DOHH2 (cell line): ENCODE data around the gene IMP3.
"Not testable (repeated sequence)": the region's sequence is repeated elsewhere in the genome, so short reads cannot be mapped to it uniquely, and the experiment has no call there.

ENCODE experiments used
- H3F3A ChIP-seq: fragments of 200-600 bp; sonication (generic), shearing (Covaris generic); 2 replicates; pipeline ENCODE4 v1.6.0; 2016; ENCODE audit warnings: antibody characterized with exemption, mild to moderate bottlenecking; ENCODE audit not compliant: control insufficient read depth, insufficient read depth
- H3K27ac ChIP-seq: fragments of 200-600 bp; sonication (generic); 2 replicates; pipeline ENCODE4 v1.5.1; 2014; ENCODE audit warnings: low read depth, mild to moderate bottlenecking, low read length, moderate library complexity
- H3K27me3 ChIP-seq: fragments of 200-600 bp; sonication (generic); 2 replicates; pipeline ENCODE4 v1.6.1; 2014; ENCODE audit warnings: mild to moderate bottlenecking, low read length, mixed read lengths; ENCODE audit not compliant: control insufficient read depth
- H3K36me3 ChIP-seq: fragments of 200-600 bp; sonication (generic); 2 replicates; pipeline ENCODE4 v1.6.1; 2014; ENCODE audit warnings: mild to moderate bottlenecking, low read length, moderate library complexity, mixed read lengths; ENCODE audit not compliant: control insufficient read depth
- H3K4me1 ChIP-seq: fragments of 200-600 bp; sonication (generic); 2 replicates; pipeline ENCODE4 v1.6.1; 2014; ENCODE audit warnings: mild to moderate bottlenecking, low read length, mixed read lengths; ENCODE audit not compliant: control insufficient read depth
- H3K4me2 ChIP-seq: fragments of 200-600 bp; sonication (generic); 2 replicates; pipeline ENCODE4 v1.6.0; 2014; ENCODE audit warnings: mild to moderate bottlenecking, low read length, moderate library complexity
- H3K4me3 ChIP-seq: fragments of 200-600 bp; sonication (generic); 2 replicates; pipeline ENCODE4 v1.5.1; 2014; ENCODE audit warnings: mild to moderate bottlenecking, low read length, mixed read lengths
- H3K79me2 ChIP-seq: fragments of 200-600 bp; sonication (generic); 2 replicates; pipeline ENCODE4 v1.6.1; 2014; ENCODE audit warnings: mild to moderate bottlenecking, low read length, mixed read lengths; ENCODE audit not compliant: control insufficient read depth
- H3K9me2 ChIP-seq: fragments of 200-600 bp; sonication (generic); replicated peaks from 2 replicates; pipeline ENCODE4 v1.6.1; 2014; ENCODE audit warnings: mild to moderate bottlenecking, low read length, mixed read lengths; ENCODE audit not compliant: control insufficient read depth
- H3K9me3 ChIP-seq: fragments of 200-600 bp; sonication (generic); 2 replicates; pipeline ENCODE4 v1.6.1; 2014; ENCODE audit warnings: antibody characterized with exemption, low read length, mixed read lengths; ENCODE audit not compliant: control insufficient read depth, insufficient read depth
- H4K20me1 ChIP-seq: fragments of 200-600 bp; sonication (generic); 2 replicates; pipeline ENCODE4 v1.6.0; 2014; ENCODE audit warnings: low read depth, mild to moderate bottlenecking, antibody characterized with exemption, low read length, moderate library complexity; ENCODE audit not compliant: control insufficient read depth, insufficient read depth
- EZH2phosphoT487 ChIP-seq: fragments of 200-600 bp; sonication (generic); IDR thresholded peaks from 2 replicates; pipeline ENCODE4 v1.6.1; 2017; ENCODE audit warnings: borderline replicate concordance, mild to moderate bottlenecking, antibody characterized with exemption, low read length, moderate library complexity, mixed read lengths
- TF ChIP-seq, protein P1 (sequence below): fragments of 200-600 bp; sonication (generic); IDR thresholded peaks from one replicate; pipeline ENCODE4 v1.5.1; 2014; ENCODE audit warnings: antibody characterized with exemption, mild to moderate bottlenecking, low read depth, low read length; ENCODE audit not compliant: poor library complexity, severe bottlenecking

The IMP3 gene

DNA sequence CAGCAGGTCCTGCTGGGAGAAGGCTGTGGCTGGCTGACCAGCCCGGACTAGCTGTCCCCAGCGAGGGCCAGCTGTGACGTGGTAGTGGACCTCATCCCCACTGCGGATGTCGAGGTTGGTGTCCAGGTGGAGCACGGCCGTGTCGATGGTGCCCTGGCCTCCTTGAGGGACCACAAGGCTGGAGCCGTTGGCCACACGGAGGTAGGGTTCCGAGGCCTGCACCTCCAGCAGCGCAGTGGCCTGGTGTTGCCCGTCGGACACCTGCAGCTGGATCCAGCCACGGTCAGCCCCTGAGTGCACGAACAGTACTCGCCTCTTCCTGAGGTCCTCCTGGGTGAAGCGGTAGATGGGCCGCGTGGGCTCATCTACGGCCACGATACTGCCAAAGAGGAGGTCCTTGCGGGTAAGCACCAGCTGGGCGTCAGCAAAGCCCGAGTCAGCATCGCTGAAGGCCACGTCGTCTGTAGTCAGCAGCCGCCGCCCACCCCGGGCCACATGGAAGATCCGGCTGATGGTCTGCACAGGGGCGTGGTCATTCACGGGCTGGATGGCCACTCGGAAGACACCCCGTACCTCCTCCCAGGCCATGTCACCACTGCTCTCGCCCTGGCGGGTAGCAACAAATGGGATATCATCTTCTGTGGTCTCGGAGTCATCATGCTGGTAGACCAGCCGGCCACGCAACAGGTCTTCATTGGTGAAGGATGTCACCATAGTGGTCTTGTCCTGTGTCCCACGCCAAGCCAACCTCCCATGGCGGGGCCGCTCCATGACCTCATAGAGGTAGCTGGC is 47.7 kb upstream of the IMP3 start:
- Histone ChIP-seq H4K20me1 (no peaks in the 10 kb centered on the region), H3K4me2 (no peak overlapping the region), H3K4me3 (no peak overlapping the region), H3K27me3 (no peaks in the 10 kb centered on the region; the same call in 1 of the 2 replicates), H3K36me3 (no peaks in the 10 kb centered on the region), H3K27ac (no peak overlapping the region), H3K9me2 (no peaks in the 10 kb centered on the region), H3F3A (no peaks in the 10 kb centered on the region), H3K79me2 (no peaks in the 10 kb centered on the region), H3K9me3 (no peaks in the 10 kb centered on the region), H3K4me1 (no peaks in the 10 kb centered on the region)
- TF ChIP-seq, protein P1, sequence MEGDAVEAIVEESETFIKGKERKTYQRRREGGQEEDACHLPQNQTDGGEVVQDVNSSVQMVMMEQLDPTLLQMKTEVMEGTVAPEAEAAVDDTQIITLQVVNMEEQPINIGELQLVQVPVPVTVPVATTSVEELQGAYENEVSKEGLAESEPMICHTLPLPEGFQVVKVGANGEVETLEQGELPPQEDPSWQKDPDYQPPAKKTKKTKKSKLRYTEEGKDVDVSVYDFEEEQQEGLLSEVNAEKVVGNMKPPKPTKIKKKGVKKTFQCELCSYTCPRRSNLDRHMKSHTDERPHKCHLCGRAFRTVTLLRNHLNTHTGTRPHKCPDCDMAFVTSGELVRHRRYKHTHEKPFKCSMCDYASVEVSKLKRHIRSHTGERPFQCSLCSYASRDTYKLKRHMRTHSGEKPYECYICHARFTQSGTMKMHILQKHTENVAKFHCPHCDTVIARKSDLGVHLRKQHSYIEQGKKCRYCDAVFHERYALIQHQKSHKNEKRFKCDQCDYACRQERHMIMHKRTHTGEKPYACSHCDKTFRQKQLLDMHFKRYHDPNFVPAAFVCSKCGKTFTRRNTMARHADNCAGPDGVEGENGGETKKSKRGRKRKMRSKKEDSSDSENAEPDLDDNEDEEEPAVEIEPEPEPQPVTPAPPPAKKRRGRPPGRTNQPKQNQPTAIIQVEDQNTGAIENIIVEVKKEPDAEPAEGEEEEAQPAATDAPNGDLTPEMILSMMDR: no peak
- no peak for TF ChIP-seq EZH2phosphoT487

DNA sequence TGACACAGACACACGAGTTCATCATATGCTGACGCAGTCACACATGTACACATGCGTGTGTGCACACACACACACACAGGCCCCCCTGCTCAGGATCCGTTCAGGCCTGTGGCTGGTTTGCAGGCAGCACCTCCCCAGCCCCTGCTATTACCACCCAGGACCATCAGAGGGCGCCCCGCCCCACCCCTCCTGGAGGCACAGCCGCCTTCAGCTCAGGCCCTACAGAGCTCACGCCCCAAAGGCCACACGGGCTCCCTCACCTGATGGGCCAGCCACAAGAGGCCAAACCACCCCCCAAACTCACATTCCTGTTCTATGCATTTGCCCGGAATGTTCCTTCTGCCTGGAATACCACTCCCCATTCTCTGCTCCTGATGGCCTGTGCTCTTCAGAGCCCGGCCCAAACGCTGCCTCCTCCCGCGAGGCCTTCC is 46.2 kb upstream of the IMP3 start:
- not testable (repeated sequence) for H3F3A ChIP-seq, H3K9me3 ChIP-seq, H3K4me2 ChIP-seq, H3K27me3 ChIP-seq, H4K20me1 ChIP-seq, H3K4me1 ChIP-seq, H3K79me2 ChIP-seq, H3K4me3 ChIP-seq, H3K27ac ChIP-seq, H3K9me2 ChIP-seq, H3K36me3 ChIP-seq
- TF ChIP-seq, protein P1: peak; percentile 62

GRCh38 chr15:75685195-75685594 is 45.2 kb upstream of the IMP3 start:
- H3K4me2 ChIP-seq: no peak overlapping the region
- H3K9me2 ChIP-seq: no peaks in the 10 kb centered on the region
- H3K4me1 ChIP-seq: no peaks in the 10 kb centered on the region
- TF ChIP-seq, protein P1: no peak
- no peak for TF ChIP-seq EZH2phosphoT487
- H3K36me3 ChIP-seq: no peaks in the 10 kb centered on the region
- no peaks in the 10 kb centered on the region for H3K27me3 ChIP-seq
- no peak overlapping the region for H3K27ac ChIP-seq
- no peak overlapping the region for H3K4me3 ChIP-seq
- H4K20me1 ChIP-seq: no peaks in the 10 kb centered on the region
- H3F3A ChIP-seq: no peaks in the 10 kb centered on the region
- H3K79me2 ChIP-seq: no peaks in the 10 kb centered on the region
- H3K9me3 ChIP-seq: no peaks in the 10 kb centered on the region
